T-cell (primary cell): Measurements from ENCODE around the gene RPTOR. TPM values are rescaled to one million over a fixed set of nuclear protein-coding genes. Genes with fewer than 3 reads are reported as not detected.

Experiments
- ATAC-seq, 4 experiments: fragments of 200-7000 bp in 3 of 4; fragments of 150-1000 bp in 1 of 4; cut with Tn5 transposase; replicated peaks in 1 of 4; 1 replicate in 3 of 4; 2 replicates in 1 of 4; pipeline ENCODE4 v1.10.0; 2021; ENCODE audit warnings: moderate library complexity in 3 of 4, mild to moderate bottlenecking in 2 of 4, moderate number of reproducible peaks in 1 of 4
- CTCF ChIA-PET, 2 donors: fragments of 300-600 bp; sonication (Branson Sonifier 250); formaldehyde crosslinking; loops; one replicate each; lab custom pipeline; 2022; ENCODE audit warnings: antibody characterized with exemption in 2 of 2; lab: Charles Lee
- POLR2A ChIA-PET, 2 donors: fragments of 300-600 bp; sonication (Branson Sonifier 250); formaldehyde crosslinking; loops; one replicate each; lab custom pipeline; 2022; ENCODE audit warnings: antibody characterized with exemption in 2 of 2; lab: Charles Lee
- DNase-seq, 35 experiments: peaks; one replicate each; pipeline versions ENCODE4 v3.0.0 to v3.0.0-alpha.2; 2013 to 2023
- H3K27ac ChIP-seq: one replicate; pipeline ENCODE4 v1.5.1; 2013; ENCODE audit warnings: low read length
- H3K27me3 ChIP-seq, 2 experiments: replicated peaks in 1 of 2; 1 replicate in 1 of 2; 2 replicates in 1 of 2; pipeline versions ENCODE4 v1.6.1 to v1.7.0; 2013; ENCODE audit warnings: low read length in 1 of 2, mixed read lengths in 1 of 2; ENCODE audit not compliant: control insufficient read depth in 2 of 2, insufficient read depth in 2 of 2; ENCODE audit errors: extremely low read depth in 1 of 2
- H3K36me3 ChIP-seq, 2 donors: 1 replicate in 1 of 2; 2 replicates in 1 of 2; pipeline versions ENCODE4 v1.6.1 to v1.7.0; 2013; ENCODE audit warnings: low read length in 1 of 2; ENCODE audit not compliant: control insufficient read depth in 2 of 2, insufficient read depth in 1 of 2; ENCODE audit errors: extremely low read depth in 1 of 2
- H3K4me1 ChIP-seq, 2 experiments: 1 replicate in 1 of 2; 2 replicates in 1 of 2; pipeline versions ENCODE4 v1.6.1 to v1.7.0; 2013; ENCODE audit warnings: low read length in 2 of 2, mixed read lengths in 1 of 2; ENCODE audit not compliant: insufficient read depth in 2 of 2, control insufficient read depth in 1 of 2; ENCODE audit errors: extremely low read depth in 1 of 2
- H3K4me3 ChIP-seq, 2 donors: 1 replicate in 1 of 2; 2 replicates in 1 of 2; pipeline versions ENCODE4 v1.5.1 to v1.7.0; 2013; ENCODE audit warnings: mild to moderate bottlenecking in 2 of 2, low read length in 1 of 2, moderate library complexity in 1 of 2; ENCODE audit not compliant: control insufficient read depth in 1 of 2; ENCODE audit errors: extremely low read depth in 1 of 2
- H3K9me3 ChIP-seq: 2 replicates; pipeline ENCODE4 v1.7.0; 2013
- H3K27ac Mint-ChIP-seq, 2 donors: one replicate each; pipeline ENCODE4 v1.8.0; 2020 to 2021; ENCODE audit warnings: mild to moderate bottlenecking in 2 of 2, mixed read lengths in 2 of 2
- H3K27me3 Mint-ChIP-seq, 2 donors: one replicate each; pipeline ENCODE4 v1.8.0; 2021 to 2022; ENCODE audit warnings: mixed read lengths in 2 of 2
- H3K36me3 Mint-ChIP-seq: one replicate; pipeline ENCODE4 v1.8.0; 2021; ENCODE audit warnings: mixed read lengths
- H3K4me1 Mint-ChIP-seq, 3 donors: one replicate each; pipeline ENCODE4 v1.8.0; 2020 to 2022; ENCODE audit warnings: mixed read lengths in 3 of 3, mild to moderate bottlenecking in 1 of 3
- H3K4me3 Mint-ChIP-seq, 3 donors: one replicate each; pipeline ENCODE4 v1.8.0; 2020 to 2022; ENCODE audit warnings: mild to moderate bottlenecking in 3 of 3, mixed read lengths in 3 of 3, moderate library complexity in 3 of 3
- H3K9me3 Mint-ChIP-seq, 3 donors: one replicate each; pipeline ENCODE4 v1.8.0; 2020 to 2022; ENCODE audit warnings: mixed read lengths in 3 of 3
- WGBS: methylation state at CpG from one replicate; pipeline ENCODE4 v1.1.5; 2013; ENCODE audit warnings: missing lambda C conversion rate; ENCODE audit not compliant: insufficient coverage; 5-methylcytosine and 5-hydroxymethylcytosine counted together
- total RNA-seq, 35 experiments: library from RNA in 6 of 35; stranded (reverse) in 6 of 35; fragments of 120-200 nt in 1 of 35; gene quantifications; one replicate each; pipeline versions ENCODE4 v1.2.1 to v1.2.4 and lab custom pipeline; 2013 to 2026

RPTOR gene
- total RNA-seq, 5 donors from 2014 or later (not counting 1 experiment from before 2014, with no cell fraction given) = 59.4 to 76.8 (median 71.4) TPM

- H3K4me3 ChIP-seq = no peak overlapping the region
- no peak overlapping the region for H3K4me3 Mint-ChIP-seq
- peaks cover 47 to 72% (median 60%) of the 10 kb centered on the region in 3 donors for H3K4me1 Mint-ChIP-seq
- H3K36me3 Mint-ChIP-seq = peaks cover 31% of the 10 kb centered on the region
- no peak for ATAC-seq
- peaks cover 5 to 32% of the 10 kb centered on the region in 2 experiments for H3K4me1 ChIP-seq
- ChIA-PET CTCF (no interaction called here), POLR2A (no interaction called here)
- no peak overlapping the region for H3K27ac ChIP-seq
- no peaks in the 10 kb centered on the region for H3K9me3 Mint-ChIP-seq
- no peaks in the 10 kb centered on the region for H3K9me3 ChIP-seq
- 96% methylated on average over 20 of the region's 24 CpGs for WGBS
- peaks cover 3 to 12% of the 10 kb centered on the region in 2 donors for H3K36me3 ChIP-seq
- H3K27me3 ChIP-seq = no peaks in the 10 kb centered on the region
- no peak overlapping the region for H3K27ac Mint-ChIP-seq
- no peak for DNase-seq
- H3K27me3 Mint-ChIP-seq = no peaks in the 10 kb centered on the region
Measured at GRCh38 chr17:80816241-80817103, 271.8 kb downstream of the RPTOR start.

- Mint-ChIP-seq H3K4me3 (no peak overlapping the region), H3K27me3 (no peaks in the 10 kb centered on the region), H3K36me3 (peaks cover 32% of the 10 kb centered on the region), H3K27ac (no peak overlapping the region), H3K9me3 (no peaks in the 10 kb centered on the region), H3K4me1 (peaks cover 38 to 67% (median 51%) of the 10 kb centered on the region in 3 donors)
- H3K9me3 ChIP-seq = no peaks in the 10 kb centered on the region
- peaks cover 5 to 23% of the 10 kb centered on the region in 2 experiments for H3K4me1 ChIP-seq
- POLR2A ChIA-PET = no interaction called here
- H3K36me3 ChIP-seq = peaks cover 8 to 12% of the 10 kb centered on the region in 2 donors
- no peak overlapping the region for H3K4me3 ChIP-seq
- no peak for DNase-seq
- WGBS = 96% methylated on average over 11 of the region's 11 CpGs
- H3K27ac ChIP-seq = no peak overlapping the region
- no peak for ATAC-seq
- CTCF ChIA-PET = no interaction called here
- H3K27me3 ChIP-seq = no peaks in the 10 kb centered on the region
Measured at GRCh38 chr17:80817321-80817845, 272.7 kb downstream of the RPTOR start.

GRCh38 chr17:80817861-80818260 is 273.2 kb downstream of the RPTOR start:
- WGBS = 90% methylated on average over 10 of the region's 10 CpGs
- H3K4me1 ChIP-seq = peaks cover 5 to 19% of the 10 kb centered on the region in 2 experiments
- DNase-seq = no peak
- Mint-ChIP-seq H3K27ac (no peak overlapping the region), H3K9me3 (no peaks in the 10 kb centered on the region), H3K27me3 (no peaks in the 10 kb centered on the region), H3K4me3 (no peak overlapping the region), H3K36me3 (peaks cover 35% of the 10 kb centered on the region), H3K4me1 (peaks cover 34 to 67% (median 49%) of the 10 kb centered on the region in 3 donors)
- no peak for ATAC-seq
- peaks cover 8 to 13% of the 10 kb centered on the region in 2 donors for H3K36me3 ChIP-seq
- H3K27ac ChIP-seq = no peak overlapping the region
- H3K9me3 ChIP-seq = no peaks in the 10 kb centered on the region
- no peaks in the 10 kb centered on the region for H3K27me3 ChIP-seq
- ChIA-PET CTCF (no interaction called here), POLR2A (no interaction called here)
- no peak overlapping the region for H3K4me3 ChIP-seq

DNA sequence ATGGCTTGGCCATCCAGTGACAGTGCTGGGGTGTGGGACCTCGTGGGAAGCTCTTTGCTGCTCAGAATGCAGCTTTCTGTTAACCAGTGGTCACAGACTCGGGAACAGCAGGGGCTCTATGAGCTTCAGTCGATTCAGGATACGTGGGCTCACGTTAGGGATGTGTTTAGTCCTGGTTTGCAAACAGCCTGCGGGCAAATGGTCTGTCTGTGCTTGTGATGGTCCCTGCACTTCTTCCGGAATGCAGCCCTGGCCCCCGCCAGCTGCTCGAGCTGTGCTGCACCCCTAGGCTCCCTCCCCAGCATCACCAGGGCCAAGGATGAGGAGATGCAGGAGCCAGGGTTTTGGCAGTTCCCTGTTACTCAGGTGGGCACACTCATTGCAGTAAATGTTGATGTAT is 274.2 kb downstream of the RPTOR start:
- CTCF ChIA-PET = no interaction called here

DNA sequence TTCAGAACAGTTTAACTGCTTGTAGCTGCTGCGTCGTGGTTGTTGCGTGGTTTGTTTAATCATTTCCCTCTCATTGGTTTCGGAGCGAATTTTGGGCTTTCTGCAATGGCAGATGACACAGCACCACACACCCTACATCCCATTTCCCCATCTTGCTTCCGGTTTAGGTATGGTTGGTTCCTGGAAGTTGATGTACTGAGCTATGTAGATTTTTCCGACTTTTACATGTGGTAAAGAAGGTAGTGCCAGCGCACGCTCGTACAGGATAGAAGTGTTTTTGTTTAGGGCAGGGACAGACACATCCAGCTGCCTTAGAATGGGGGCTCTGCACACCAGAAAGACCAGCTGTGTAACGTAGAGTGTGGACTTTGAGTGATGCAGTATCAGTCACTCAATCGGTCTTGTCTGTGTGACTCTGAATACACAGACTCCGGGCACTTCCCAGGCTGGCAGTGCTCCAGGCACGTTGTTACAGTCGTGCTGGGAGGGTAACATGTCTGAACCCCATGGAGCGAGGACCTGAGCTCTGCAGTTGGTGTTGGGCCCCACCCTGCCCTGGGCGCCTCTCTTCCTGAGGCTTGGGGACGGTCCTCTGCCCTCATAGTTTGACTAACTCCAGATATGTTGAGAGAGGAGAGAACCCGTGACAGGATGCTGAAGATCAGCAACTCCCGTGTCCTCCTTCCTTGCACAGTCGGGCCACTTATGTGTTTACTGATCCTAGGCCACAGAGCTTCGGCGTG is 275.0 kb downstream of the RPTOR start:
- Mint-ChIP-seq H3K27ac (peak overlapping the region; percentile 77 to 78), H3K4me1 (peaks cover 28 to 59% (median 39%) of the 10 kb centered on the region in 3 donors), H3K27me3 (no peaks in the 10 kb centered on the region), H3K36me3 (peaks cover 31% of the 10 kb centered on the region), H3K9me3 (no peaks in the 10 kb centered on the region), H3K4me3 (peak overlapping the region in 1 of 3 donors; percentile 38)
- peaks cover 9 to 27% of the 10 kb centered on the region in 2 donors for H3K36me3 ChIP-seq
- DNase-seq (no peak), ATAC-seq (peak; percentile 27 to 61 (median 50))
- no peaks in the 10 kb centered on the region for H3K27me3 ChIP-seq
- WGBS = 73% methylated on average over 15 of the region's 23 CpGs
- H3K9me3 ChIP-seq = no peaks in the 10 kb centered on the region
- peak overlapping the region; percentile 35 for H3K27ac ChIP-seq
- ChIA-PET CTCF (no interaction called here), POLR2A (no interaction called here)
- H3K4me3 ChIP-seq = no peak overlapping the region
- peaks cover 5 to 18% of the 10 kb centered on the region in 2 experiments for H3K4me1 ChIP-seq

More for the DNA sequence above, 274.2 kb downstream of the RPTOR start:
- H3K27me3 ChIP-seq = no peaks in the 10 kb centered on the region
- H3K4me1 Mint-ChIP-seq = peaks cover 28 to 63% (median 42%) of the 10 kb centered on the region in 3 donors
- no peak overlapping the region for H3K4me3 ChIP-seq
- peaks cover 36% of the 10 kb centered on the region for H3K36me3 Mint-ChIP-seq
- WGBS = 98% methylated on average over 5 of the region's 9 CpGs
- DNase-seq (no peak), ATAC-seq (no peak)
- H3K4me3 Mint-ChIP-seq = peak overlapping the region in 1 of 3 donors; percentile 38
- no peak overlapping the region for H3K27ac ChIP-seq
- peaks cover 5 to 18% of the 10 kb centered on the region in 2 experiments for H3K4me1 ChIP-seq
- H3K9me3 ChIP-seq = no peaks in the 10 kb centered on the region
- H3K9me3 Mint-ChIP-seq = no peaks in the 10 kb centered on the region
- H3K27me3 Mint-ChIP-seq = no peaks in the 10 kb centered on the region
- H3K27ac Mint-ChIP-seq = peak overlapping the region in 1 of 2 donors; percentile 78
- POLR2A ChIA-PET = interaction anchor here in 1 of 2 donors (0.6 kb wide), 1 partner anchor 950 kb away, joined by 3 read pairs; no protein-coding TSS in a partner anchor
- peaks cover 11 to 23% of the 10 kb centered on the region in 2 donors for H3K36me3 ChIP-seq

- peaks cover 28 to 54% (median 33%) of the 10 kb centered on the region in 3 donors for H3K4me1 Mint-ChIP-seq
- ChIA-PET CTCF (no interaction called here), POLR2A (no interaction called here)
- Histone ChIP-seq H3K4me1 (peaks cover 5 to 18% of the 10 kb centered on the region in 2 experiments), H3K9me3 (no peaks in the 10 kb centered on the region), H3K36me3 (peaks cover 8 to 33% of the 10 kb centered on the region in 2 donors), H3K27ac (no peak overlapping the region), H3K4me3 (no peak overlapping the region), H3K27me3 (no peaks in the 10 kb centered on the region)
- H3K36me3 Mint-ChIP-seq = peaks cover 24% of the 10 kb centered on the region
- H3K9me3 Mint-ChIP-seq = no peaks in the 10 kb centered on the region
- ATAC-seq (no peak), DNase-seq (no peak)
- no peaks in the 10 kb centered on the region for H3K27me3 Mint-ChIP-seq
- H3K4me3 Mint-ChIP-seq = no peak overlapping the region
- WGBS = 91% methylated on average over 6 of the region's 13 CpGs
- H3K27ac Mint-ChIP-seq = peak overlapping the region; percentile 77 to 78
Measured at GRCh38 chr17:80820331-80820730, 275.7 kb downstream of the RPTOR start.
